WI38 (cell line): Measurements from ENCODE around the gene C10orf90.

Experiments
- H3K4me3 ChIP-seq: 2 replicates; pipeline ENCODE4 v1.5.1; 2011; ENCODE audit warnings: low read depth, mild to moderate bottlenecking, control low read depth, low read length
- TF ChIP-seq, protein P1 (sequence below): IDR thresholded peaks from 2 replicates; pipeline ENCODE4 v1.5.1; 2012; ENCODE audit warnings: low read depth, mild to moderate bottlenecking, control low read depth, low read length

C10orf90 gene

DNA sequence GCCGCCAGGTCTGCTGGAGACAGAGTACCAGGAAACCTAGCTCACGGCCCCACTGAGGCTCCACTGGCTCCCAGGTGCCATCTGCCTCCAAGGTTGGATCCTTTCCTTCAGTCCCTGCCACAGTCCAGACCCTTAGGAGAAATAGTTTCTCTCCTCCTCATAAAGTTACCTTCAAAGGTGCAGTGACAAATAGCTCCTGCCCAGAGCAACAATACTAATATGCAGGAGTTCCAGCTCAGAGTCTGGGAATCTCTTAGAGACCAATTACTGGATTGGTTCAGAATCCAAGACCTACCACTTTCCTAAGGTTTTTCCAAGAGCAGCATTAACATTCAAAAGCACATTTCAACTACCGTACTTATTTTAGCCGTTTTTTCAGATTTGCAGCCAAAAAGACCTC is 241.2 kb downstream of the C10orf90 start:
- TF ChIP-seq, protein P1, sequence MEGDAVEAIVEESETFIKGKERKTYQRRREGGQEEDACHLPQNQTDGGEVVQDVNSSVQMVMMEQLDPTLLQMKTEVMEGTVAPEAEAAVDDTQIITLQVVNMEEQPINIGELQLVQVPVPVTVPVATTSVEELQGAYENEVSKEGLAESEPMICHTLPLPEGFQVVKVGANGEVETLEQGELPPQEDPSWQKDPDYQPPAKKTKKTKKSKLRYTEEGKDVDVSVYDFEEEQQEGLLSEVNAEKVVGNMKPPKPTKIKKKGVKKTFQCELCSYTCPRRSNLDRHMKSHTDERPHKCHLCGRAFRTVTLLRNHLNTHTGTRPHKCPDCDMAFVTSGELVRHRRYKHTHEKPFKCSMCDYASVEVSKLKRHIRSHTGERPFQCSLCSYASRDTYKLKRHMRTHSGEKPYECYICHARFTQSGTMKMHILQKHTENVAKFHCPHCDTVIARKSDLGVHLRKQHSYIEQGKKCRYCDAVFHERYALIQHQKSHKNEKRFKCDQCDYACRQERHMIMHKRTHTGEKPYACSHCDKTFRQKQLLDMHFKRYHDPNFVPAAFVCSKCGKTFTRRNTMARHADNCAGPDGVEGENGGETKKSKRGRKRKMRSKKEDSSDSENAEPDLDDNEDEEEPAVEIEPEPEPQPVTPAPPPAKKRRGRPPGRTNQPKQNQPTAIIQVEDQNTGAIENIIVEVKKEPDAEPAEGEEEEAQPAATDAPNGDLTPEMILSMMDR: no peak
- H3K4me3 ChIP-seq: no peak overlapping the region

- no peak overlapping the region for H3K4me3 ChIP-seq
- TF ChIP-seq, protein P1: no peak
Observed at GRCh38 chr10:126425489-126426065, 244.9 kb downstream of the C10orf90 start.

DNA sequence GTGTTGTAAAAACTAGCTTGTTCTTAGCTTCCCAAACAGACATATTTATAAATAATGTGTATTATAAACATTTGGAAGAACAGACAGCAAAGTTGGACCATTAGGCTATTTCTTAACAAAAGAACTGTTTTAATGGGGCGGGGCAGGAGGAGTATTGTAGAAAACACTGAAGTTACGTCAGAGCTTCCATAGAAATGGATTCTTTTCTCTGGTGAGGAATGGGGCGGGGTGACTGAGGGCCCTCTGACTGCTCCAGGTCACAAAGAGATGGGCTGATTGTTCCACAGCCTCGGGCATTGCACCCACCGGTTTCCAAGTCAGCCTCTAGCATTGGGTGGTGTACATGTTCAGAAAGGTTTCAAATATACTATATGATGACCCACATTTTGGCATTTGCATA is 245.5 kb downstream of the C10orf90 start:
- TF ChIP-seq, protein P1: no peak
- H3K4me3 ChIP-seq: no peak overlapping the region

DNA sequence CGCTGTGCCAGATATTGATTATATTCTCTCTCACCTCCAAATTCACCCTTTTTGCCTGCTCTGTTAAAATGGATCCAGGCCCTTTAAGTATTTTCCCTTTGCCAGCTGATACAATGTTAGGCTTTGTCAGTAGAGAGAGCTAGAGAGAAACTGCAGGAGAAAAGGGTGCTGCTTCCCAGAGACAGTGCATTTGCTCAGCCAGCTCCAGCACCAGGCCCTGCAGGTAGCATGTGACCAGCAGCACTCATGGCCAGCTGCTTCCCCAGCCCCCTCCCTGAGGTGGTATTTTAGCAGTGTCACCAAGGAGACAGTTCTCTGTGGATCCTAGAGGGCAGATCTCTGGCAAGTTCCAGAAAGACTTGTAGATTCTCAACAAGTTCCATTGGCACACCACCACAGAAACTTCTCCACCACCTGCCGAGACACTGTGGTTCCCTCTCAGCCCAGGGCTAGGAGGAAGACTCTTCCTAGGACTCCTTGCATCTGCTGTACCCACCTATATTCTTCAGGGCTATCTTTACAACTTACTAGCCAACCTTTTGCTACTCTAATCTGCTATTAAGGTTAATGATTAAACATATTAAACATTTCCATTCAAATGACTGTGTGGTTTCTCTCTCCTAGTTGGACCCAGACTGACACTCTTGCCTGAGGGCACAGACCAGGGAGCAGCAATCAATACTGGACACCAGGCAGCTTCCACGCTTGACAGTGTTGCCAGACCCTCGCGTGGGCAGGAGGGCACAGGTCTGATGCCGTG is 246.6 kb downstream of the C10orf90 start:
- no peak overlapping the region for H3K4me3 ChIP-seq
- TF ChIP-seq, protein P1: no peak

GRCh38 chr10:126422567-126422966 is 247.9 kb downstream of the C10orf90 start:
- TF ChIP-seq, protein P1: no peak
- H3K4me3 ChIP-seq: no peak overlapping the region

GRCh38 chr10:126421756-126422256 is 248.7 kb downstream of the C10orf90 start:
- H3K4me3 ChIP-seq: no peak overlapping the region
- TF ChIP-seq, protein P1: no peak
